Left ventricle myocardium inferior (tissue), 1 donor: Measurements from ENCODE around the gene RNF17. TPM values are rescaled to one million over a fixed set of nuclear protein-coding genes. Genes with fewer than 3 reads are reported as not detected.

Experiments used
- DNase-seq: peaks from one replicate; pipeline ENCODE4 v3.0.0-alpha.2; 2020
- H3K27ac ChIP-seq: fragments of 200-600 bp; replicated peaks from 2 replicates; pipeline ENCODE4 v1.8.0; 2021
- H3K27me3 ChIP-seq: fragments of 200-600 bp; 2 replicates; pipeline ENCODE4 v1.8.0; 2021; ENCODE audit warnings: low read depth
- H3K36me3 ChIP-seq: fragments of 200-600 bp; 2 replicates; pipeline ENCODE4 v1.8.0; 2021
- H3K4me1 ChIP-seq: fragments of 200-600 bp; 2 replicates; pipeline ENCODE4 v1.8.0; 2021
- H3K4me3 ChIP-seq: fragments of 200-600 bp; 2 replicates; pipeline ENCODE4 v1.8.0; 2021; ENCODE audit warnings: mild to moderate bottlenecking, moderate library complexity
- H3K9me3 ChIP-seq: fragments of 200-600 bp; replicated peaks from 2 replicates; pipeline ENCODE4 v1.8.0; 2021
- CTCF ChIP-seq: fragments of 200-600 bp; IDR thresholded peaks from 2 replicates; pipeline ENCODE4 v1.8.0; 2021; ENCODE audit warnings: antibody characterized with exemption, mild to moderate bottlenecking, borderline replicate concordance
- intact Hi-C: fragments of 100-400 bp; cut with micrococcal nuclease; formaldehyde crosslinking; loops from one replicate; pipeline ENCODE4 v1.11.0; 2022
- total RNA-seq: library from RNA; stranded (reverse); fragmentation: NEBNext Ultra II Directional; extraction: Animal tissue kit (Norgen Biotek cat#: 25700); gene quantifications from one replicate; pipeline ENCODE4 v1.2.1, GENCODE V29; 2021
- donor health status: DM: no; HTN: yes; CAD: no; lungs with severe emphysema.

Gene RNF17
- total RNA-seq, 1 donor from 2014 or later = not detected

GRCh38 chr13:24925318-24926231 lies 161.6 kb downstream of the RNF17 start:
- peaks cover 28% of the 10 kb centered on the region for H3K27me3 ChIP-seq
- no peaks in the 10 kb centered on the region for H3K9me3 ChIP-seq
- H3K4me3 ChIP-seq = no peak overlapping the region
- H3K4me1 ChIP-seq = peaks cover 16% of the 10 kb centered on the region
- intact Hi-C loops = no loop called here
- TF ChIP-seq CTCF = no peak
- no peak overlapping the region for H3K27ac ChIP-seq
- no peak for DNase-seq
- no peaks in the 10 kb centered on the region for H3K36me3 ChIP-seq

- H3K4me3 ChIP-seq = no peak overlapping the region
- intact Hi-C loops = no loop called here
- TF ChIP-seq CTCF = no peak
Measured at GRCh38 chr13:24927810-24928404, 163.9 kb downstream of the RNF17 start.

GRCh38 chr13:24929196-24929595 lies 165.2 kb downstream of the RNF17 start:
- intact Hi-C loops = no loop called here
- TF ChIP-seq CTCF = no peak
- Histone ChIP-seq H3K4me3 (no peak overlapping the region), H3K27ac (no peak overlapping the region), H3K4me1 (no peaks in the 10 kb centered on the region), H3K27me3 (peaks cover 49% of the 10 kb centered on the region), H3K9me3 (no peaks in the 10 kb centered on the region), H3K36me3 (no peaks in the 10 kb centered on the region)
- no peak for DNase-seq

More at GRCh38 chr13:24927810-24928404, 163.9 kb downstream of the RNF17 start:
- Histone ChIP-seq H3K9me3 (no peaks in the 10 kb centered on the region), H3K27me3 (peaks cover 49% of the 10 kb centered on the region), H3K4me1 (peaks cover 4% of the 10 kb centered on the region), H3K36me3 (no peaks in the 10 kb centered on the region), H3K27ac (no peak overlapping the region)
- DNase-seq = no peak

Other genes with a start within 250 kb of the RNF17 start
- not detected for gene ATP12A, start 83.8 kb upstream of the RNF17 start, total RNA-seq